Measurements from ENCODE around the gene ZNF546.

The ZNF546 gene

DNA sequence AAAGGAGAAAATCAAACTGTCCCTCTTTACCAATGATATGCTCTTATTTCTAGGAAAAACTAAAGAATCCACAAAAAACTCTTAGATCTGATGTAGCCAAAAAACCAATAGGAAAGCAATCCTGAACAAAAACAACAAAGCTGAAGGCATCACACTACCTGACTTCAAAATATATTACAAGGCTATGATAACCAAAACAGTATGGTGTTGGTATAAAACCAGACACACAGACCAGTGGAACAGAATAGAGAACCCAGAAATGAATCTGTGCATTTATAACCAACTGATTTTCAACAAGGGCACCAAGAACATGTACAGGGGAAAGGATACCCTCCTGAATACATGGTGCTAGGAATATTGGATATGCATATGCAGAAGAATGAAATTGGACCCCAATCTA is 9.7 kb upstream of the ZNF546 start:
- Histone ChIP-seq H3K9me3 (ENCODE audit: insufficient read depth, low read depth, low read length) (peaks cover 20% of the 10 kb centered on the region; the same call in 1 of the 2 replicates), H3K4me3 (ENCODE audit: low read length) (no peak overlapping the region), H3K27me3 (ENCODE audit: insufficient read depth, low read length) (no peaks in the 10 kb centered on the region), H3K4me1 (ENCODE audit: insufficient read depth, low read length) (no peaks in the 10 kb centered on the region), H3K27ac (ENCODE audit: low read depth, low read length) (no peak overlapping the region), H3K36me3 (ENCODE audit: insufficient read depth, low read length) (peaks cover 19% of the 10 kb centered on the region), H3K9ac (ENCODE audit: low read depth, low read length) (no peak overlapping the region)

DNA sequence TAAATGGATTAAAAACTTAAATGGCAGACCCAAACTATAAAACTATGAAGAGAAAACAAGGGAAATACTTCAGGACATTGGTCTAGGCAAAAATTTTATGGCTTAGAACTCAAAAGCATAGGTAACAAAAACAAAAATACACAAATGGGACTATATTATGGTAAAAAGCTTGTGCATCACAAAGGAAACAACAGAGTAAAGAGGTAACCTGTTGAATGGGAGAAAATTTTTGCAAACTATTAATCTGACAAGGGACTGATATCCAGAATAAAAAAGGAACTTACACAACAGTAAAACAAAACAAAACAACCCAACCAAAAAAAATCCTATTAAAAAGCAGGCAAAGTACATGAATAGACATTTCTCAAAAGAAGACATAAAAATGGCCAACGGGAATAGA is 9.3 kb upstream of the ZNF546 start:
- peaks cover 20% of the 10 kb centered on the region; the same call in 1 of the 2 replicates for H3K9me3 ChIP-seq (ENCODE audit: insufficient read depth, low read depth, low read length)
- no peaks in the 10 kb centered on the region for H3K27me3 ChIP-seq (ENCODE audit: insufficient read depth, low read length)
- peaks cover 14% of the 10 kb centered on the region for H3K36me3 ChIP-seq (ENCODE audit: insufficient read depth, low read length)
- no peak overlapping the region for H3K9ac ChIP-seq (ENCODE audit: low read depth, low read length)
- no peaks in the 10 kb centered on the region for H3K4me1 ChIP-seq (ENCODE audit: insufficient read depth, low read length)
- H3K4me3 ChIP-seq (ENCODE audit: low read length), result no peak overlapping the region
- no peak overlapping the region for H3K27ac ChIP-seq (ENCODE audit: low read depth, low read length)
- 100% methylated on average over 1 of the region's 1 CpG for WGBS

DNA sequence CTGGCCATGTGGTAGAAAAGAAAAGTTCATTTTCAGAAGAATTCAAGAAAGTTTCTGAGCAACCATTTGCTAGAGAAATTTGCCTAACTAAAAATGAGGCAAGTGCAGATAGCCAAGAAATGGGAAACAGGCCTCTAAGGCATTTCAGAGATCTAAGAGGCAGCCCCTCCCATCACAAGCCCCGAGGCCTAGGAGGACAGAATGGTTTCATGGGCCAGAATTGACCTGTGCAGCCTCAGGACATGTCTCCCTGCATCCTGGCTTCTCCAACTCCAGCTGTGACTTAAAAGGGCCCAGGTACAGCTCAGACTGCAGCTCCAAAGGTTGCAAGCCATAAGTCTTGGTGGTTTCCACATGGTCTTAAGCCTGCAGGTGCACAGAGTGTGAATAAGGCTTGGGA is 3.3 kb upstream of the ZNF546 start:
- no peaks in the 10 kb centered on the region for H3K36me3 ChIP-seq (ENCODE audit: insufficient read depth, low read length)
- no peaks in the 10 kb centered on the region for H3K4me1 ChIP-seq (ENCODE audit: insufficient read depth, low read length)
- 95% methylated on average over 1 of the region's 1 CpG for WGBS

DNA sequence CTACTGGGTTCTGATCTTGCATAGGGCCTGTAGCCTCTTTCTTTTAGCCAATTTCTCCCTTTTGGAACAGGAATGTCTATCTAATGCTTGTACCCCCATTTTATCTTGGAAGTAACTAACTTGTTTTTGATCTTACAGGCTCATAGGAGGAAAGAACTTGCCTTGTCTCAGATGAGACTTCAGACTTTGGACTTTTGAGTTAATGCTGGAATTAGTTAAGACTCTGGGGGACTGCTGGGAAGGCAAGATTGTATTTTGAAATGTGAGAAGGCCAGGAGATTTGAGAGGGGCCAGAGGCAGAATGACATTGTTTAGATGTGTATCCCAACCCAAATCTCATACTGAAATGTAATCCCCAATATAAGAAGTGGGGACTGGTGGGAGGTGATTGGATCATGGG is 2.5 kb upstream of the ZNF546 start:
- no peaks in the 10 kb centered on the region for H3K4me1 ChIP-seq (ENCODE audit: insufficient read depth, low read length)
- H3K27me3 ChIP-seq (ENCODE audit: insufficient read depth, low read length), result no peaks in the 10 kb centered on the region
- H3K27ac ChIP-seq (ENCODE audit: low read depth, low read length), result no peak overlapping the region
- H3K9ac ChIP-seq (ENCODE audit: low read depth, low read length), result no peak overlapping the region
- no peaks in the 10 kb centered on the region for H3K36me3 ChIP-seq (ENCODE audit: insufficient read depth, low read length)
- H3K4me3 ChIP-seq (ENCODE audit: low read length), result no peak overlapping the region
- peaks cover 16% of the 10 kb centered on the region for H3K9me3 ChIP-seq (ENCODE audit: insufficient read depth, low read depth, low read length)

More for the DNA sequence above, 3.3 kb upstream of the ZNF546 start:
- Histone ChIP-seq H3K4me3 (ENCODE audit: low read length) (no peak overlapping the region), H3K27me3 (ENCODE audit: insufficient read depth, low read length) (no peaks in the 10 kb centered on the region), H3K9ac (ENCODE audit: low read depth, low read length) (no peak overlapping the region), H3K27ac (ENCODE audit: low read depth, low read length) (no peak overlapping the region), H3K9me3 (ENCODE audit: insufficient read depth, low read depth, low read length) (peaks cover 16% of the 10 kb centered on the region)

DNA sequence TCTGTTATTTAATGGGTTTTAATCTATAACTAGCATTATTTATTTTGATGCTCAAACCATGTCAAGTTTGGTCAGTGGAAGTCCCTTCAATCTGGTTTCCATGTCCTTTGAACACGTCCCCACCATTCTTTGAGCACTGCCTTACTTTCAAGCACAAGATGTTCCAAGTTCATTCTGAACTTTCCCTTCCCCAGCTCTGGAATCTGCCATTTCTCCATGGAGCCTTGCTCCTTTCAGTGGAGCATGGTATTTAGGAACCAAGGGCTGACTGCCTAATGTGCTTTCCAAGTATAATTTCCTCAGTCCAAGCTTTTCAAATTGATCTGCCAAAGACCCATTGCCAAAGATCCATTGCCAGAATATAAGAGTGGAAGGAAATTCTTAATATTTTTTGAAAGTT is 1.1 kb upstream of the ZNF546 start:
- Histone ChIP-seq H3K27me3 (ENCODE audit: insufficient read depth, low read length) (no peaks in the 10 kb centered on the region), H3K4me1 (ENCODE audit: insufficient read depth, low read length) (no peaks in the 10 kb centered on the region), H3K27ac (ENCODE audit: low read depth, low read length) (no peak overlapping the region), H3K9me3 (ENCODE audit: insufficient read depth, low read depth, low read length) (peaks cover 16% of the 10 kb centered on the region), H3K9ac (ENCODE audit: low read depth, low read length) (no peak overlapping the region), H3K4me3 (ENCODE audit: low read length) (peak overlapping the region; percentile 92), H3K36me3 (ENCODE audit: insufficient read depth, low read length) (no peaks in the 10 kb centered on the region)
- WGBS, result 85% methylated on average over 1 of the region's 1 CpG

DNA sequence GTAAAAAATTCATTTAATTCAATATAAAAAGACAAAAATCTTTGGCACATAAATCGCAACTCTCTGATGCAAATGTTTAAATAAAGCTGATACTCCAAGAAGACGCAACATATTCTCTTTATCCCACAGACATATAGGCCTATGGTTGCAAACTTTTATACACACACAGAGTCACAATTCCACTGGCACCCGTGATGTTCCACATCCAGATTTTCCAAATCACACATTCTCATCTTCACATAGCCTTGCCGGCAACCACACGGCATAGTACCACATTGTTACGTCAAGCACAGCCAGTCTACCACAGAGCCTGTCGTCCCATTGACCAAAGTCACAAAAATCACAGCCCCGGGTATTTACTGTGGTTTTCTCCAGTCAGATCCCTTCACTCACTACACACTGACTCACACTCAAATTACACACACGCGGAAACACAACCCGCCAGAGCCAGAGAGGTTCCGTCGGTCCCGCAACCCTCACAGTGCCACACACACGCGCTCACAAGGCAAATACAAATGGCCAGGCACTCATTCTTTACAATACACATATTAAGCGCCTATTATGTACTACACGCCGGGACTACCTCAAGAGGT is 546 bp upstream of the ZNF546 start:
- no peaks in the 10 kb centered on the region for H3K36me3 ChIP-seq (ENCODE audit: insufficient read depth, low read length)
- 10% methylated on average over 19 of the region's 19 CpGs for WGBS
- no peaks in the 10 kb centered on the region for H3K4me1 ChIP-seq (ENCODE audit: insufficient read depth, low read length)
- H3K27me3 ChIP-seq (ENCODE audit: insufficient read depth, low read length), result no peaks in the 10 kb centered on the region
- H3K27ac ChIP-seq (ENCODE audit: low read depth, low read length), result no peak overlapping the region
- H3K9me3 ChIP-seq (ENCODE audit: insufficient read depth, low read depth, low read length), result peaks cover 16% of the 10 kb centered on the region
- peak overlapping the region; percentile 92 for H3K4me3 ChIP-seq (ENCODE audit: low read length)
- H3K9ac ChIP-seq (ENCODE audit: low read depth, low read length), result peak overlapping the region; percentile 79

DNA sequence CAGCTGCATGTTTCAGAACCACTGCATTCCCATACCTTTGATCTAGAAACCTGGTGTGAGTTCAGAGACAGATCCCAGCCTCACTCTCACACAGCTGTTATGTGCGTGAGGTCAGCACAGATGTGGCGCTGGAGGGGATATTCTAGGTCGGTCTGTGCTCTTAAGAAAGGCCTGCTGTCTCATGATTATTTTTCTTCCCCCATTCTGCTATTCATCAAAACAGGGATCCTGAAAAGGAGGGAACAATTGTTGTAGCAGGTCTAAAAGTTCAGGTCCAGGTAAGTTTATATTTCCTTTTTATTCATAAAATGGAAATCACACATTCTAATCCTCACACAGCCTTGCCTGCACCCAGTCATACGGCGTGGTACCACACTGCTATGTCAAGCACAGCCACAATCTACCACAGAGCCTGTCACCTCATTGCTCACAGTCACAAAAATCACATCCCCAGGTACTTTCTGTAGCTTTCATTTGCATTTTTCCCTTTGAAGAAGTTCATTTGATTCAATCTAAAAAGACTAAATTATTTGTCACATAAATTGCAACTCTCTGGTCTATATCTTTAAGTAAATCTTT is 867 bp downstream of the ZNF546 start:
- H3K4me1 ChIP-seq (ENCODE audit: insufficient read depth, low read length), result no peaks in the 10 kb centered on the region
- peak overlapping the region; percentile 92 for H3K4me3 ChIP-seq (ENCODE audit: low read length)
- H3K27ac ChIP-seq (ENCODE audit: low read depth, low read length), result no peak overlapping the region

DNA sequence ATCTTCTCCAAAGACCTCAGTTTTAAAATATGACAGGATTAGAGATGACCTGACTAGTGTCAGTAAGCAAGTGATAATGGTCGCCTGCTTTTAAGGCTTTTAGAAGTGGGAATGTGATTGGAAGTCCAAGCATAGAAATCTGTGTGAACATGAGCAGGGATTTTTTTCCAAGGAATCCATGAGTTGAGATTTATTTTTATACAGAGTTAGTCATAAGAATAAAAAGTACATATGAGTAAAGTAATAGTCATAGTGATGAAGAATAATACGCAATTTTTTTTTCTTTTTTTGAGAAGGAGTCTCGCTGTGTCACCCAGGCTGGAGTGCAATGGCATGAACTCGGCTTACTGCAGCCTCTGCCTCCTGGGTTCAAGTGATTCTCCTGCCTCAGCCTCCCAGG is 1.6 kb downstream of the ZNF546 start:
- H3K9ac ChIP-seq (ENCODE audit: low read depth, low read length), result no peak overlapping the region
- WGBS, result 93% methylated on average over 4 of the region's 4 CpGs
- no peak overlapping the region for H3K27ac ChIP-seq (ENCODE audit: low read depth, low read length)
- H3K9me3 ChIP-seq (ENCODE audit: insufficient read depth, low read depth, low read length), result peaks cover 12% of the 10 kb centered on the region
- no peaks in the 10 kb centered on the region for H3K4me1 ChIP-seq (ENCODE audit: insufficient read depth, low read length)
- H3K27me3 ChIP-seq (ENCODE audit: insufficient read depth, low read length), result no peaks in the 10 kb centered on the region
- no peaks in the 10 kb centered on the region for H3K36me3 ChIP-seq (ENCODE audit: insufficient read depth, low read length)
- H3K4me3 ChIP-seq (ENCODE audit: low read length), result no peak overlapping the region

More for the DNA sequence above, 867 bp downstream of the ZNF546 start:
- 88% methylated on average over 4 of the region's 5 CpGs for WGBS
- no peaks in the 10 kb centered on the region for H3K27me3 ChIP-seq (ENCODE audit: insufficient read depth, low read length)
- no peaks in the 10 kb centered on the region for H3K36me3 ChIP-seq (ENCODE audit: insufficient read depth, low read length)
- peaks cover 16% of the 10 kb centered on the region for H3K9me3 ChIP-seq (ENCODE audit: insufficient read depth, low read depth, low read length)
- peak overlapping the region; percentile 79 for H3K9ac ChIP-seq (ENCODE audit: low read depth, low read length)

DNA sequence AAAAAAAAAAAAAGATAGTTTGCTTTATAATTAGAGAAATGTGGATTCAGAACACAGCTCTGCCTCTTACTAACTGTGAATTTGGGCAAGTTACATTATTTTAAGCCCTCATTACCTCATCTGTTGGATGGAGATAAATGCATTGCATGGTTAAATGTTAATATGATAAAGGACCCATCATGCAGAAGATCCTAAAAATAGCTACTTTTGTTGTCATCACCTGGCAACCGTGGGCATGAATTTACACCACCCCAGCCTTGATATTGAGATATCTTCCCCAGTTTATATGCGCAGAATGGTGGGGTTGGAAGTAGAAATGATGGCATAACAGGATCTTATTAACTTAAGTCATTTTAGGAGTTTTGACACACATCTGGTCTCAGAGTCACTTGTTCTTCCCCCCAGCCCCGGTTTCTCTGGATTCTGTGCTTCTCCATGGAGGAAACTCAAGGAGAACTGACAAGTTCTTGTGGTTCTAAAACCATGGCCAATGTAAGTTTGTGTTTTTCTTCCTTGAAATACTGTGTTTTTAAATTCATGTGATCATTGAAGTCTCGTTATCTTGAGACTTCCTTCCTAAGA is 8.9 kb downstream of the ZNF546 start:
- H3K9me3 ChIP-seq (ENCODE audit: insufficient read depth, low read depth, low read length), result peaks cover 11% of the 10 kb centered on the region; the same call in 1 of the 2 replicates
- no peak overlapping the region for H3K27ac ChIP-seq (ENCODE audit: low read depth, low read length)
- peaks cover 9% of the 10 kb centered on the region; the same call in 1 of the 2 replicates for H3K36me3 ChIP-seq (ENCODE audit: insufficient read depth, low read length)
- no peaks in the 10 kb centered on the region for H3K4me1 ChIP-seq (ENCODE audit: insufficient read depth, low read length)
- H3K27me3 ChIP-seq (ENCODE audit: insufficient read depth, low read length), result no peaks in the 10 kb centered on the region
- 94% methylated on average over 4 of the region's 4 CpGs for WGBS
- no peak overlapping the region for H3K4me3 ChIP-seq (ENCODE audit: low read length)
- H3K9ac ChIP-seq (ENCODE audit: low read depth, low read length), result no peak overlapping the region

DNA sequence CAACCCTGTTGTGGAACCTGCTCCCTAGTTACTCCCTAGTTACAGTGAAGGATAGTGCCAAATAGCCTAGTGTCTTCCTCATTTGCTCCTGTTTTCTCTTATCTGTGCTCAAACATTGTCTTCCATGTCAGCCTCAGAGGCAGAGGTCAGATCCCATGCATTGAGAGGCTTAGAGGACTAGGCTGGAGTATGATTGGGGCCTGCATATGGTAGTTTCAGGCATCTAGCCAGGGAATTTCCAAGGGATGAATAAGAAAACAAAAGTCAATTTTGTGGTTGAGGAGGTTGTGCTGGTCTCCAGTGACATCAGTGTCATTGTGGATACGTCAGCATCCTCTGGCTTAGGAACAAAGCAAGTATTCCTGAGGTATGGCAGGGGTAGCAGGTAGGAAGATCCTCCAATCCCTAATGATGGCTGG is 9.4 kb downstream of the ZNF546 start:
- 83% methylated on average over 1 of the region's 1 CpG for WGBS
- H3K4me1 ChIP-seq (ENCODE audit: insufficient read depth, low read length), result no peaks in the 10 kb centered on the region
- H3K27me3 ChIP-seq (ENCODE audit: insufficient read depth, low read length), result no peaks in the 10 kb centered on the region
- H3K36me3 ChIP-seq (ENCODE audit: insufficient read depth, low read length), result peaks cover 9% of the 10 kb centered on the region; the same call in 1 of the 2 replicates
- no peak overlapping the region for H3K27ac ChIP-seq (ENCODE audit: low read depth, low read length)
- H3K9me3 ChIP-seq (ENCODE audit: insufficient read depth, low read depth, low read length), result peaks cover 11% of the 10 kb centered on the region; the same call in 1 of the 2 replicates
- no peak overlapping the region for H3K9ac ChIP-seq (ENCODE audit: low read depth, low read length)
- no peak overlapping the region for H3K4me3 ChIP-seq (ENCODE audit: low read length)

DNA sequence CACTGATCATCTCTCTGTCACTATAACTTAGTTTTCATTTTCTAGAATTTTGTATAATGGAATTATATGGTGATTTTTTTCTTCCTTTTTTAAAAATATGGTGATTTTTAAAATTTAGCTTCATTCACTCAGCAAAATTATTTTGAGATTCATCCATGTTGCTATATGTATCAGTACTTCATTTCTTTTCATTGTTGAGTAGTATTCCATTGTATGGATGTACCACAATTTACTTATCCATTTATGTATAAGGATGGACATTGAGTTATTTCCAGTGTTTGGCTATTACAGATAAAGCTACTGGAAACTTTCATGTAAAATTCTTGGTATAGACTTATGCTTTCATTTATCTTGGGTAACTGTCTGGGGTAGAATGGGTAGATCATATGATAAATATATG is 12.8 kb downstream of the ZNF546 start:
- H3K36me3 ChIP-seq (ENCODE audit: insufficient read depth, low read length), result peaks cover 20% of the 10 kb centered on the region
- H3K27me3 ChIP-seq (ENCODE audit: insufficient read depth, low read length), result no peaks in the 10 kb centered on the region
- no peaks in the 10 kb centered on the region for H3K4me1 ChIP-seq (ENCODE audit: insufficient read depth, low read length)
- H3K4me3 ChIP-seq (ENCODE audit: low read length), result no peak overlapping the region
- no peak overlapping the region for H3K27ac ChIP-seq (ENCODE audit: low read depth, low read length)
- H3K9ac ChIP-seq (ENCODE audit: low read depth, low read length), result no peak overlapping the region
- H3K9me3 ChIP-seq (ENCODE audit: insufficient read depth, low read depth, low read length), result peaks cover 39% of the 10 kb centered on the region

Data from HUES64 (cell line).